GM12865 (cell line): ENCODE results near the gene MED10.

ENCODE experiments used
- DNase-seq: peaks from one replicate; pipeline ENCODE4 v3.0.0; 2010; ENCODE audit warnings: low read depth
- H3K4me3 ChIP-seq: 2 replicates; pipeline ENCODE4 v1.5.1; 2011; ENCODE audit warnings: mild to moderate bottlenecking, low read depth, low read length, control low read depth
- CTCF ChIP-seq: IDR thresholded peaks from 2 replicates; pipeline ENCODE4 v1.5.1; 2011; ENCODE audit warnings: low read length, control low read depth, low read depth, inconsistent platforms; ENCODE audit not compliant: insufficient read depth; ENCODE audit errors: missing control alignments

The MED10 gene

DNA sequence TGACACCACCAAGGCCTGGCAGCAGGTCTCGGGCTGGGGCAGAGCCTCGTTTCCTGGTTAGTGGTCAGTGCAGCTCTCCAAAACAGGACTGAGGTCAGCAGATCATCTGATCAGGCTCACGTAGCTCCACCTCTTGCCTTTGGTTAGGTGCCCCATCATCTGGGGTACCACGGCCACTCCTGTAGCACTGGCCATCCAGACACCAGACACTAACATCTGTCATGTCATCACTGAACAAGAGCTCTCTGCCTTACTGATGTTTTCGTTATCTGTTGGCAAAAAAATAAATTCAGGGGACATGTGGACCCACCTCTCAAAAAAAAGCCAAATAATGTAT lies 29.9 kb upstream of the MED10 start:
- no peak overlapping the region for H3K4me3 ChIP-seq
- no peak for TF ChIP-seq CTCF
- no peak for DNase-seq

DNA sequence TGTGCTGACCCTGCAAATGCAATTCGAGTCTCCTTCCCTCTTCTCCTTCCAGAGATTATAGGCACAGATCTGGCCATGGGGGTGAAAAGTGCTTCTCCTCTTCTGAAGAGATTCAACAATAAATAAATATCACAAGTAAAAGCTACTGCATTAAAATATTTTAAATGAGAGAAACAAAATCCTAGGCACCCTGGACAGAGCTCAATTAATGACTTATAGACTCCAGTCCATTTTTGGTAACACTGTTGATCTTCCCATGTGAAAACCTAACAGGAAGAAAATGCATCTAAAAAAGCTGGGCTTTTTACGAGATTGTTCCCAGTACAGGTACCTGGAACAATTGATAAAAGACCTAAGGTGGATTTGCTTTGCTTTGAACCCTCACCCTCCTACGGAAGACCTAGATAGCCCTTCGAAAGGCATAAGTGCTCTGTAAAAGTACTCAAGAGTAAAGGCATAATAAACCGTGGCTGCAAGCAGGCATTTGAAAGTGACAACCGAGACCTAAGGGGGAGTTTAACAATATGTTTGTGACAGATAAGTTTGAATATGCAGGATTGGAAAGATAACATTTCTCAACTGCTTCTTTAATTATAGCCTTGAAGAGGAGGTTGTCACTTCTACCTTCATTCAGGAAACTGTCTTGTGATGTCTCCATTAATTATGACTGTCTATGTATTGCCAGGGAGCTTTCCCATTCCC lies 29.4 kb upstream of the MED10 start:
- no peak for DNase-seq
- no peak for TF ChIP-seq CTCF
- H3K4me3 ChIP-seq: no peak overlapping the region

DNA sequence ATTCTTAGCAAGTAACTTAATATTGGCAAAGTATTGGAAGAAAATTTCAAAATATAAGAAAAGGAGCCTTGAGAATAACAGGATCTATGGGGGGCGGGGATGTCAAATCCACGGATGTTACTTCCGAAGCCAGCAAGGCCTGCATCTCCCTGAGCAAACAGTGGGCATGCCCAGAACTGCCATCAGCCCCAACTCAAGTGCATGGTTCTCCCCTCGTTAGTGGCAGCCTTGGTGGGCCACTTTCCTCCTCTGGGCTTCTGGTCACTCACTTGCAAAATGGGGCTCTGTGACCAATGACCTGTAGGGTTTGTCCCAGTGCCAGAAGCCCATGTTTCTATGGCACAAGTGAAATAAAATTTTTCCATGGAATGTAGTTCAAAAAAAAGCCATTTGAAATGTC lies 27.2 kb upstream of the MED10 start:
- TF ChIP-seq CTCF: no peak
- no peak overlapping the region for H3K4me3 ChIP-seq
- no peak for DNase-seq

GRCh38 chr5:6404129-6404528 lies 25.8 kb upstream of the MED10 start:
- DNase-seq: peak; percentile 31
- no peak overlapping the region for H3K4me3 ChIP-seq
- no peak for TF ChIP-seq CTCF

- H3K4me3 ChIP-seq: no peak overlapping the region
- no peak for DNase-seq
- no peak for TF ChIP-seq CTCF
Observed at GRCh38 chr5:6403416-6403815, 25.1 kb upstream of the MED10 start.

GRCh38 chr5:6402939-6403338 lies 24.6 kb upstream of the MED10 start:
- peak; percentile 18 for DNase-seq
- TF ChIP-seq CTCF: no peak
- no peak overlapping the region for H3K4me3 ChIP-seq

- no peak overlapping the region for H3K4me3 ChIP-seq
- no peak for DNase-seq
- no peak for TF ChIP-seq CTCF
Observed at GRCh38 chr5:6401410-6401809, 23.1 kb upstream of the MED10 start.
